Fibroblast of villous mesenchyme (primary cell): ENCODE measurements around the gene AATK. TPM values are rescaled to one million over a fixed set of nuclear protein-coding genes. Genes with fewer than 3 reads are reported as not detected.

Experiments
- DNase-seq: peaks from one replicate; pipeline ENCODE4 v3.0.0-alpha.2; 2010; ENCODE audit warnings: low read depth
- H3K4me3 ChIP-seq: 2 replicates; pipeline ENCODE4 v1.5.1; 2011; ENCODE audit warnings: low read depth, mild to moderate bottlenecking, low read length
- small RNA-seq: library from RNA; depleted of rRNA; stranded (forward); fragments of <200 nt; gene quantifications from one replicate; pipeline ENCODE3, GENCODE V24; 2012
- total RNA-seq: library from RNA; depleted of rRNA; stranded (reverse); fragments of >200 nt; gene quantifications from 2 replicates; pipeline ENCODE4 v1.2.3, GENCODE V29; 2012
- TF ChIP-seq, protein P1 (sequence below): IDR thresholded peaks from 2 replicates; pipeline ENCODE4 v1.5.1; 2012; ENCODE audit warnings: low read depth, mild to moderate bottlenecking, low read length; ENCODE audit not compliant: insufficient read depth

AATK gene
- total RNA-seq, 1 donor = under 0.01 TPM

DNA sequence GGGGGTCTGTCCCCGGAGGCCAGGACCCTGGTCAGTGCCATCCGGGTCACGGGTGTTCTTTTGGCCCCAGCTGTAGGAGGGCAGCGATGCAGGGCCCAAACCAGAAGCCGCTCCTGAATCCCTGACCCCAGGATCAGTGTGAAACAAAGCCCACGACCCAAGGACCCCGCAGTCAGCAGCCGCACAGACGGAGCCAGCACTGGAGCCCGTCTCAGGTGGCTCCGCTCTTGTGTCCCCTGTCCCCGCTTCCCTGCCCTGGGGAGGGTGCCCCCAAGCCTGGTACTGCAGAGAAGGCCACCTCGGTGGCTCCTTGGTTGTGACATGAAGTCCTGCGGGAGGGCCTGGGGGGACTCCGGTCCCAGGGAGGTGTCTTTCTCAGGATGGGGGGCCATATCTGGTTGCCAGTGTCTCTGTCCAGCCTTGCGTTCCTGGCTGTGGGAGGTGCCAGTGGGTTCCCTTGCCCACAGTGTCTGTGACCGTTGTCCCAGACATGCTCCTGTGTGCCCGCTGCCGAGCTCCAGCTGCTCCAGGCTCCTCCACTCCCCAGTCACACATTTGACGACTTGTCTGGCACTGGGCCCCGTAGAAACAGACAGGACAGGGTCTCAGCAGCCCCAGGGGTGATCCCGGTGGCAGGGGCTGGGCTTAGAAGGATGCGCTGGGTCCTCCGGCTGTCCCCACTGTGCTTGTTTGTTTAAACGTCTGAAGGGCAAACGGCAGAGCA, 97.4 kb downstream of the AATK start:
- TF ChIP-seq, protein P1, sequence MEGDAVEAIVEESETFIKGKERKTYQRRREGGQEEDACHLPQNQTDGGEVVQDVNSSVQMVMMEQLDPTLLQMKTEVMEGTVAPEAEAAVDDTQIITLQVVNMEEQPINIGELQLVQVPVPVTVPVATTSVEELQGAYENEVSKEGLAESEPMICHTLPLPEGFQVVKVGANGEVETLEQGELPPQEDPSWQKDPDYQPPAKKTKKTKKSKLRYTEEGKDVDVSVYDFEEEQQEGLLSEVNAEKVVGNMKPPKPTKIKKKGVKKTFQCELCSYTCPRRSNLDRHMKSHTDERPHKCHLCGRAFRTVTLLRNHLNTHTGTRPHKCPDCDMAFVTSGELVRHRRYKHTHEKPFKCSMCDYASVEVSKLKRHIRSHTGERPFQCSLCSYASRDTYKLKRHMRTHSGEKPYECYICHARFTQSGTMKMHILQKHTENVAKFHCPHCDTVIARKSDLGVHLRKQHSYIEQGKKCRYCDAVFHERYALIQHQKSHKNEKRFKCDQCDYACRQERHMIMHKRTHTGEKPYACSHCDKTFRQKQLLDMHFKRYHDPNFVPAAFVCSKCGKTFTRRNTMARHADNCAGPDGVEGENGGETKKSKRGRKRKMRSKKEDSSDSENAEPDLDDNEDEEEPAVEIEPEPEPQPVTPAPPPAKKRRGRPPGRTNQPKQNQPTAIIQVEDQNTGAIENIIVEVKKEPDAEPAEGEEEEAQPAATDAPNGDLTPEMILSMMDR = no peak
- H3K4me3 ChIP-seq = no peak overlapping the region
- DNase-seq = no peak

- H3K4me3 ChIP-seq = no peak overlapping the region
- TF ChIP-seq, protein P1 = no peak
- DNase-seq = no peak
Observed at GRCh38 chr17:81067391-81067811, 98.6 kb downstream of the AATK start.

Small RNA genes within 50 kb of the gene (small RNA-seq; reads per million reads assigned to genes)
- not detected for gene MIR1250
- gene MIR3065 = 3.2 reads per million, percentile 70 among the genes with 10 or more reads in this experiment
- gene MIR657 = not detected

Other genes starting within 250 kb of the AATK start
- 19.4 and 24.2 TPM in 2 replicates for gene CHMP6, start 174.4 kb downstream of the AATK start, total RNA-seq
- gene BAIAP2, start 131.1 kb downstream of the AATK start, total RNA-seq = 12.6 and 25.0 TPM in 2 replicates
- not detected in 2 replicates for gene PVALEF, start 714 bp downstream of the AATK start, total RNA-seq
- gene CEP131, start 56.7 kb upstream of the AATK start, total RNA-seq = 9.9 and 10.3 TPM in 2 replicates
- gene TEPSIN, start 72.8 kb upstream of the AATK start, total RNA-seq = 13.2 and 17.7 TPM in 2 replicates
- 31.5 and 32.2 TPM in 2 replicates for gene NDUFAF8, start 73.1 kb upstream of the AATK start, total RNA-seq
- gene SLC38A10, start 129.1 kb upstream of the AATK start, total RNA-seq = 51.4 and 57.3 TPM in 2 replicates
- 6.5 and 8.4 TPM in 2 replicates for gene BAHCC1, start 229.2 kb upstream of the AATK start, total RNA-seq